GM21528 (cell line): Measurements from ENCODE around the gene GBA3.

Experiments used
- ATAC-seq: cut with Tn5 transposase; IDR thresholded peaks from one replicate; pipeline ENCODE4 v1.9.1; 2021; ENCODE audit warnings: mild to moderate bottlenecking, moderate library complexity; ENCODE audit not compliant: unreplicated experiment, low FRiP score

Gene GBA3

DNA sequence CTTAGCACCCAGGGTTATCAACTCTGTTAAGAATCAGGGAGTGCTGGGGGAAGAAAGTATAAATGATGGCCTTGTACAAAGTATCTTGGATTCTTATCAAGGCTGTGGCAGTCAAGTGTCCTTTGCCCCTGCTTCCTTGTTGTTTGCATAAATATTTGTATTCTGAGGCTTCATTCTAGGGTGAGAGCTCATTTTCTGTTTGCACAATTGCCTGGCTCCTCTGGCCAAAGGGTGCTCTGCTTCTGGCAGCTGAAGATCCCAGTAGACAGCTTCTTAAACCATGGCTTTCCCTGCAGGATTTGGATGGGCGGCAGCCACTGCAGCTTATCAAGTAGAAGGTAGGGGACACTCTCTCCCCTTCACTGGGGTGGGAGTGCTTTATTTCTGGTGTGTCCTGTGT, at the start of gene GBA3:
GBA3 (plus strand) TSS at position 202 of the 400 bp plus-strand sequence.
- no peak for ATAC-seq

DNA sequence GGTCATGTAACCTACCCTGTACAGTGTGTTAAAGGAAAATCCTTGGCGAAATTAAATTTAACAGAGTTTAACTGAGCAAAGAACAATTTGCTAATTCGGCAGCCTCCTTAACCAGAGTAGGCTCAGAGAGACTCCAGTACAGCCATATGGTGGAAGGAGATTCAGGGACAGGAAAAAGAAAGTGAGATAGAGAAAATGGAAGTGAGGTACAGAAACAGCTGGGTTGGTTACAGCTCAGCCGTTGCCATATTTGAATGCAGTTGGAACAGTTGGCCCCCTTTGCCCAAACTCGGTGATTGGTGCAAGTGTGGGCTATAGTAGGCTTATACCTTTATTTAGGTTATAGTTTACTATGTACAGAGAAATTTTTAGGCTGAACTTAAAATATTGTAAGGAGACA, 48.8 kb upstream of the GBA3 start:
- no peak for ATAC-seq

DNA sequence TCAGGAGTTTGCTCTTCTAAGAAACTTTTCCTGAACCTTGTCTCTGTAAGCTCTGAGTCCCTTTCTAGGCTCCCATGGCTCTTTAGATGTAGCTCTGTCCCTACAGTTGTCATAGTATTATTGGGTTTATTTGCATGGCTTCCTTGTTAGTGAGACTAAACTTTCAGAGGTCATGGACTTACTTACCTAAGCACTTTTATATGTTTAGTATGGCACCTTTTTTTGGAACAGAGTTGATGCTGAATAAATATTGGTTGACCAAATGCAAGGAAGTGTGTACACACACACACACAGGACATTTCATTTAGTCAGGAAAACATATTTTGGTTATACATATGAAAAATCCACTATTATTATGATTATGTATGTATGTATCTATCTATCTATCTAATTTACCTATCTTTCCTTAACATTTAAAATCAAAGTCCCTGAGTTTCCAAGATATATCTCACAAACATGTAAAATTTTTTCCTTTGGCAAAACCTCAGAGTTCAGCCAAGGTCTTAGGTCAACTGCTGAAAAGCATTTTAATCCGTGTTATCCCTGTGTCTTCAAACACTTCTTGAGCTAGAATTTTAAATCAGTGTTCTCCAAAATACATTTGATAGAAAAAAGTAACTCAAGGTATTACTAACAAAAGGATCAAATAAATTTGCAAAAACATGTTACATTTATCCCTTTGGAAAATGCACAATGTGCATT, 47.1 kb upstream of the GBA3 start:
- no peak for ATAC-seq

DNA sequence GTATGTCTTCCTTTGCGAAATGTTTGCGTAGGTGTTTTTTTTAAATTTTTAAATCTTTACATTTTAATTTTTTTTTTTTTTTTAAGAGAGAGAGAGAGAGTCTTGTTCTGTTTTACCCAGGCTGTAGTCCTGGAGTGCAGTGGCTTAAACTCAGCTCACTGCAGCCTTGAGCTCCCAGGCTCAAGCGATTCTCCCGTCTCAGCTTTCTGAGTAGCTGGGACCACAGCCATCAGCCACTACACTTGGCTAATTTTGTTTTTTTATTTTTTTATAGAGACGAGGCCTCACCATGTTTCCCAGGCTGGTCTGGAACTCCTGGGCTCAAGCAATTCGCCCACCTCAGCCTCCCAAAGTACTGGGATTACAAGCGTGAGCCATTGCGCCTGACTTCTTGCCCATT, 43.7 kb upstream of the GBA3 start:
- ATAC-seq: no peak

DNA sequence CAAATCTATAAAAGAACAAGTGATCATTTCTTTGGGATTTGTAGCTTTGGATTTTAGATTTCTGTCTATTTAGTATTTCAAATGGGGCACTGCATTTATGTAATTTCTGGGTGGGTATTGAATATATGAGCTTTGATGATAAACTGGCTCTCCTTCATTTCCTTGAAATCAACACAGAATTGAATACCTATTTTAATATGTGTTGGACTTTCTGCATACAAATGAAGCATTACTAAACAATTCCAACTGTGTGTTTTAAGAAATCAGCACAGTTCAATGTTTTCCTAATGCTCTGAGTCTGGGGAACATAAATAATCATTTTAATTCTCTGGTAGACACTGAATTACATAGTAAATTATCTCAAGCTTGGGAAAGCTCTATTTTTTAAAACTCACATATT, 42.0 kb upstream of the GBA3 start:
- ATAC-seq: no peak

DNA sequence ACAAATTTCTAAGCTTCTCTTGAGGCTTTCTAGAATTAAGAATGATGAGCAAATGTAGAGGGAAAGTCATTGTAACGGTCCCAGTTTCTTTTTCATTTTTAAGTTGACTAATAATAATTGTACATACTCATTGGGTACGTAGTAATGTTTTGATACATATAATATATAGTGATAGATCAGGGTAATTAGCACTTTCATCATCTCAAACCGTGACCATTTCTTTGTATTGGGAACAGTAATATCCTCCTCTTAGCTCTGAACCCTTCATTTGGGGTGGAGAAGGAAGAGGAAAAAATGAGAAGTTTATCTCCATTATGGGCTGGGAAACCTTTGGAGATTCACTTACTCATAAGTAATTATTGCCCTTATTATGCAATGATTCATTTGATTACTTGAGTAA, 39.0 kb upstream of the GBA3 start:
- no peak for ATAC-seq

DNA sequence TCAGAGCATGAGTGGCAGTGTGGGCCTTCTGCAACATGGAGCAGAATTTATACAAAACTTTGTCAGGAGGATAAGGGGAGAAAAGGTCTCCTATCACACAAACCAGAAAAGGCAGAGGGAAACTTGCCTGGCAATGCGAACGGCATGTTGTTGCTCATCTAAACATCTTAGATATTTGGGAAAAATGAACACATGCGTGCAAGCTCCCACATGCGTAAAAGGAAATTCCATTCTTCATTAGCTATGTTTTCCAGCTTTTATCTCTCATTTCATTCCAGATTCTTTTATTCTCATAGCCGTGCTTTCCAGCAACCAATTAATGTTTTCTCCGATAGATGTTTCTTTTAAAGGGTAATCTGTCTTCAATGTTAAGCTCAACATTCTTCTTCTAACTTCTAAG, 31.3 kb upstream of the GBA3 start:
- no peak for ATAC-seq

DNA sequence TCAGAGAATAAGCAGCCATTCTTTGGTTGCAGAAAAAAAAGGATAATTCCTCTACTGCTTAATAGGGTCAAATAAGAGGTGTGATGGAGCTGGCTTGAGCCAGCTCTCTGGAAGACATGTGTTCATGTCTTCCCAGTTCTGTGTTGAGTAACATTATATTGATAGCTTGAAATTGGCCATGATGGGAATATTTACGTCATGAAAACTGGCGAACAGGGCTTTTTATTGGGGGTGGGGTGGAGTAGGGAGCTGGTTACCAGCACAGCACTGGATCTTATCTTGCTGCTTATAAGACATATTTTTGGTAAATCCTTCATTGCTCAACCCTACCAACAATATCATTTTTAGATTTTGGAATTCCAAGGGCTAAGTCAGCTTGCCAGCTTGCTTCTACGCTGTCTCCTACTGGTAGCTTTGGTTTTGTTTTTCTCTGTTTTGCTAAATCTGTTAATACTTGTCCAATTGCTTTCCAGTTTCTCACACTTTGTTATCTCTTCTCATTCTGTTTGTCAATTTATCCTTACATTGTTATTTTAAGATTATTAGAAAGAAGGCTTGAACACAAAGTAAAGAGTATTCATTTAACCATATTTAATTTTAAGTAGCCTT, 25.3 kb upstream of the GBA3 start:
- ATAC-seq: no peak

DNA sequence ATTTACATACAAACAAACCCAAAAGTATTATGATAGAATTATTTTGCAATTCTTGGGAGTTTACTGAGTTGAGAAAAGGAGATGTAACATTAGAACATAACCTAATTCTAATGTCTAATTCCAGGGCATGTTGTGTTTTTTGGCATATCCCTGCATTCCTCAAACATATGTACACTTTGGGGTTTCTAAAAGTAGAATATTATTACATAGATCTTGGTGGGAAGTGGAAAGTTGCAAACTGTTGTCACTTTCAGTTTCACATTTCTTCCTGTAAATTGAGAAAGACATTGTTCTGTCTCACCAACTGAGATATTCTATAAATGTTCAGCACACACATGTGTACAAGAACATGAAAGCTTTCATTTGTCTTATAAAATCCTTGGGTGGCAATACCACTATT, 24.4 kb upstream of the GBA3 start:
- no peak for ATAC-seq

DNA sequence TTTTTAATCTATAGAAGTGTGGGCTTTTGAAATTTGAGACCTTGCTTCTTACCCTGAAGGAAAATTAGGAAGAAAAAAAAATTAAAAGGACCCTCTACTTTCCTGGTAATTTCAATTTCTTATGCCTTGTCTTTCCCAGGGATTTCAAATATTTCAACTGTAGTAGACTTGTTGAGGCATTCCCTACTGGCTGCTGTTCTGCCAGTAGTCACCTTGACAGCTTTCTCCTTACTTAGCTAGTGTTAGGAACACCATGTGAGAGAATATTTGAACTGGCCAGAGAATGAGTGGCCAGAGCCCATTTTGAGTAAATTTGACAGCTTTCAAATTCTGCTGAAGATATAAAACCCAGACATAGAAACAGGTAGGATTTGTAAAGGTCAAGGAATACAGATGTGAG, 24.0 kb upstream of the GBA3 start:
- no peak for ATAC-seq

DNA sequence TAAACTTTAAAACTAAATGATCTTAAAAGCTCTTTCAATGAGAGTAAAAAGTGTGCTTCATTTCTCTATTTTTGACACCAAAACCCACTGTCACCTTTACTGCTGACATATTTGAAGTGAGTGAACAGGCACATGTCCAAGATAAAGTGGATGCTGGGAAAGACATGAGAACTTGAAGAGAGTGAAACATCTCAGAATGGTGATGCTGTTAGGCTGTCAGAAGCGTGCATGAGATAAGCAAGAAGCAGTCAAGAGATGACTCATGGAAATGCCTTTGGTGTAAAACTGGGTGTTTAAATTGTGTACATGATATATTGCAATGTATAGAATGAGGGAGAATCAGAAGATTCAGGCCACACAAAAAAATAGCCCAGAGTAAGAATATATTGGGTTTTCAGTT, 21.8 kb upstream of the GBA3 start:
- ATAC-seq: no peak

DNA sequence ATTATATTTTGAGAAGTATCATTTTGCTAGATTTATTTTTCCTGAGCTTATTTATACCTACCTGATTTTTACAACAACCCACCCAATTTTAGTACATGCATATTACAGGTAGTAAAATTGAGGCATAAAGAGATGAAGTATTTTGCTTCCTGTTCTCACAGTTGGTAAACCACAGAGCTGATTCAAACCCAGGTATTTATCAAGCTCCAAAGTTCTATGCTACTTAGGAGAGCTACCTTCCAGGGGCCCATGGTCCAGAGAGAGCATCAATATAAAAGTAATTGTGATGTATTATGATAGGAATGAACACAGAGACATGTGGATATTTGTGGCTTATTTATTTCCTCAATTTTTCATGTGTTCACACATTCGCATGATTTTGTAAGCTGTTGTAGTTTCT, 20.2 kb upstream of the GBA3 start:
- no peak for ATAC-seq

DNA sequence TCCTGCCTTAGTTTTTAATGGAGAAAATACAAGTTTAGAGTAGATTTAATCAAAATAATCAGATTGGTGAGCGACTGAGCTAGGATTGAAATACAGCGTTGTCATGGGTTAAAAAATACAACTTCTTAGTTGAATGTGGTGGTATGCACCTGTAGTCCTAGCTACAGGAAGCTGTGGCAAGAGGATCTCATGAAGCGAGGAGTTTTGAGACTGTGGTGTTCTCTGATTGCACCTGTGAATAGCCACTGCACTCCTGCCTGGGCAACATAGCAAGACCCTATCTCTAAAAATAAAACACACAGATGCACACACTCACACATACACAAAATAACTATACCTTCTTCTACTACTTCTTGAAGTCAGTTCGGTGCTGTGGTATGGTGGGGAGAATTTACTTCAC, 19.8 kb upstream of the GBA3 start:
- no peak for ATAC-seq

DNA sequence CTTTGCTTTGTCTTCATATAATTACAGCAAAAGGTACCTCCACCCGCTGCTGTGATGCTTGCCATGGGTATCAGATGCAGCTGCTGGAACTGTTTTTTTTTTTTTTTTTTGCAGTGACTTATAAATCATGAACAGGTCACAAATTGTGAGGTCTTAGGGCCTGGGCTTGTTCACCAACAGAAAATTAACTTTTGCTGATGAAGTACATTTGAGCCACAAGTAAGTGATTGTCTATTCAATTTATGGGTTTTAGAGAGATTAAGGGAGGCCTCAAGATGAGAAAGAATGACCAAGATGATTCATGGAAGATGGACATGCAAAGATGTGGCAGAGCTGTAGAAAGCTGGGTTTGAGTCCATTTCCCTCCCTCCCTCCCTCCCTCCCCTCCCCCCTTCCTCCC, 18.0 kb upstream of the GBA3 start:
- no peak for ATAC-seq

DNA sequence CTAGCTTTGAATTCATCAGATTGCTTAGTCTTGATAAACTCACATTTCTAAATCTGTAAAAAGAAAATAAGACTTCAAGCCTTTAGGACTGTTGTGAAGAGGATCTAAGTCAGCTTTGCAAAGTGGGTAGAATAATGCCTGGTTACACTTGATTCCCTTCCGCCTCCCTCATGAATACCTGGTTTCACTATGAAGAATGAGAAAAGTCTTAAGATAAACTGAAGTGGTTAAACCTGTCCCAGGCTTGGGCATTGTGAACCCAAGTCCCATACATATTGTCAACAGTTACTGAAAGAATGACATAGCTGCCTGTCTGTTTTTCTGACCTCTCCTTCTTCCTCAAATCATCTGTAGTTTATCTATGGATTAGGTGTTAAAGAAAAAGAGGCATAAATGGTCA, 16.7 kb upstream of the GBA3 start:
- no peak for ATAC-seq

DNA sequence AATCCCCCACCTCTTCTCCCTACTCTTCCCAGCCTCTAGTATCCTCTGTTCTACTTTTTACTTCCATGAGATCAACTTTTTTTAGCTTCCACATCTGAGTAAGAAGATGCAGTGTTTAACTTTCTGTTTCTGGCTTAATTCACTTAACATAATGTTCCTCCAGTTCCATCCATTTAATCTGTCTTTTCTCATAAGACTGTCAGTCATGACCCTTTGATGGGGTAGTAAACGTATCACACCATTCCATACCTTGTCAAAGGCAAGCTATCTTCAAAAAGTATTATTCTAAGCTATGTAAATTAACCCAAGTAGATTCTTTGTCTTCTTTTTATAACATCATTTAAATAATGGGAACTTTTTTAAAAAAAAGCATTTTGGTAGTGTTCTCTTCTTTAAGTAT, 15.0 kb upstream of the GBA3 start:
- no peak for ATAC-seq

DNA sequence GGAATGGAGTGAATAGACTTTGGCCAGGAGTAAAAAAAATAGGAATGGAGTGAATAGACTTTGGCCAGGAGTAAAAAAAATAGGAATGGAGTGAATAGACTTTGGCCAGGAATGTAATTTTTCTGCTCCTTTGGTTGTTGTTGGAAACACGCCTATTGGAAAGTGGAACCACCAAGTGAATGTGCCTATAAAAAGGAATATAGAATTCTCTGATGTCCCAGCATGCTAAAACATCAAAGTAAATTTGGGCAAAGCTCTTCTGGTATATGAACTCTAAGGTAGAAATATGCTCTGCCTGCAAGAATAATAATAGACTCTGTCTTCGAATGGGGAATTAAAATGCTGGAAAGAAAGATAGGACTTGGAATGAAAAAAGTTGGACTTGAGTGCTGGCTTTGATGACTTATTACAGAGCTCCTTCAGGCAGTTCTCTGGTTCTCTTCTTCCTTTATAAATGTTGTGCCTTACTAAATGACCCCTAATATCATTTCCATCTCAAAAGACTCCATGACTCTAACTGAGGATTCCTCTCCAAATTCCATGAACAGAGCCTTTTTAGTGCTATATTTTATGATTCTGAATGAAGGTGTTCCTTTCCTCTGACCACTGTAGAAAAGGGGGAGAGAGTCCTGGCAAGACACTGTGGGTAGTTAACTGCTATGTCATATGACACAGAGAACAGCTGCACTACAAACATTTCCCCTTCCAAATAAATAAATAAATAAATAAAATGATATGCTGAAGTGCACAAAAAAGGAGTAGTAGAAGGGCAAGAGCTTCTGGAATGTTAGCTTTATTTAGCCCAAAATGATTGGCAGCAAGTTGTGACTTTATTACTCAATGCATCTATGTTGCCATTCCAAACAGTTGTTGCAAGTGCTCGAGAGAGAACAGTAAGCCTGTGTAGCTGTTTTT, 13.5 kb upstream of the GBA3 start:
- no peak for ATAC-seq

DNA sequence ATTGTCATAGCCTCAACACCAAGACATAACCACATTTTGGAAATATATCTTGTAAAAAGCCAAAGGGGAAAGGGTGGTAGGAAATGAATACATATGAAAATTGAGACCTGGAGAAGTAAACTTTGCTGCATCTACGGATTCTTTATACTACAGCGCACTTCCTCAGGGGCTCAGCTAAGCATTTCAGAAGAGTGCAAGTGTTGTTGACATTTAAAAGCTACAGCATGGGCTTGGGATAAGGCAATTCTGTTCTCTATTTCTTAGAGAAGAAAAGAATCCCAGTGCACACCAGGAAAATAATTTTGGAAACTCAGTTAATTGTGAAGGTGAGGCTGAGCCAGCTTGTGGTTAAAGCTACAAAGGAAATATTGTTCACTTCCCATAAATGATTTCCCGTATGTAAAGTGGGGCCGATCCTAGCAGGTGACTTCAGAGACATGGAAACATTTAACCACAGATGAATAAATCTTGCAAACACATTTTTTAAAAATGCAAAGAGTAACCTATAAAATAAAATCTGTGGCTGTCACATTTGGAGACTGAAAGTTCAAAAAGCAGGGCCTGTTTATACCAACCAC, 12.6 kb upstream of the GBA3 start:
- no peak for ATAC-seq

DNA sequence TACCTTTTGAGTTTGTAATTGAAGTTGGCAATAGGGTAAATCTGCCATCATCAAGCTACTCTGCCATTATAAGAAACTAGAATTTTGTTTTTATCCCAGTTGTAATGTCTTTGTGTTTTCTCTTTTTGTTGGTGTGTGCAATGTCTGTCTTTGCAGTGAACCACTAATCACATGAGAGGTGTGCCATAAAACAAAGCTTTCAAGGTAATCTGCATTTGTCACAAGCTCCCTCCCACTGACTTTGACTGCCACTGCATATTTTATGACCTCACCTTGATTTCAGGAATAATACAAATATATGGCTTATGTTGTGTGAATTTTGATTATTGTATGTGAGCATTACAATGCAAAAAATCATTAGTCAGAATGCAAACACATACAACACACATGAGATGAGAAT, 9.0 kb upstream of the GBA3 start:
- ATAC-seq: no peak

DNA sequence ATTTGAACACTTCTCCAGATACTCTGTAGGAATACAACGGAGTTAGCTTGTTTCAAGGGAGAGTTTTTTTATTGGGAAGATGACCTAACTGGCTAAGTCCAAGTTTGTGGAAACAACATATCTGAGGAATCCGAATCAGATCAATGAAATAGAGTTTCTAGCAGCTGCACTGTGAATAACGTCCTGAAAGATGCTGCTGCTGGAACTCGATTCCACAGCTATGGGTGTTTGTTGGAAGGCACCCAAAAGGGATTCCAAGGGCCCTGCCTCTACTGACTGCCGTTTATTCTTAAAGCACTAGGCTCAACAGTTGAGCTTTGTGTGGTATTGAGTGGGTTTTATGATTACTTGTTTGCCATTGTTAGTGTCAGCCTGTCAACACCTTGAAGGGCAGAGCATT, 6.6 kb upstream of the GBA3 start:
- ATAC-seq: no peak

DNA sequence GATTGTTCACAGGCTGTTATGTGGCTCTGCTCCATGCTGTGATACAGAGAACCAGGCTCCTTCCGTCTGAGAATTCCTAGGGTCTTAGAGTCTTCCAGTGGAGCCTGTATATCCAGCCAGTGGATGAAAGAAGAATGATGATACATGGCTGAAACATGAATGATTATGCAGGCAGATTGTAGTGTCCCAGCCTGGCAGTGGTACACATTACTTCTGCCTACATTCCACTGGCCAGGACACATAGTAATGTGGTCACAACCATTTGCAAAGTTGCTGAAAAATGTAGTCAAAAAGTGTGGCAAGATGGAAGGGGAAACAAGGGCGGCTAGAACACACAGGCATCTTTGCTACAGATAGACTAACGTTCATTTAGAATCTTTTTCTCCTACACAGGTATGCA, 4.5 kb upstream of the GBA3 start:
- ATAC-seq: no peak
